Activated T-cell treated with anti-CD3 and anti-CD28 coated beads for 48 hours (primary cell): ENCODE measurements around the gene DBF4B.

ENCODE experiments used
- DNase-seq: peaks from one replicate; pipeline ENCODE4 v3.0.0-alpha.2; 2020; ENCODE audit warnings: low read depth

DBF4B gene

GRCh38 chr17:44777394-44778348, 69.2 kb downstream of the DBF4B start:
- DNase-seq = no peak

GRCh38 chr17:44778656-44779210, 70.3 kb downstream of the DBF4B start:
- DNase-seq = no peak

DNA sequence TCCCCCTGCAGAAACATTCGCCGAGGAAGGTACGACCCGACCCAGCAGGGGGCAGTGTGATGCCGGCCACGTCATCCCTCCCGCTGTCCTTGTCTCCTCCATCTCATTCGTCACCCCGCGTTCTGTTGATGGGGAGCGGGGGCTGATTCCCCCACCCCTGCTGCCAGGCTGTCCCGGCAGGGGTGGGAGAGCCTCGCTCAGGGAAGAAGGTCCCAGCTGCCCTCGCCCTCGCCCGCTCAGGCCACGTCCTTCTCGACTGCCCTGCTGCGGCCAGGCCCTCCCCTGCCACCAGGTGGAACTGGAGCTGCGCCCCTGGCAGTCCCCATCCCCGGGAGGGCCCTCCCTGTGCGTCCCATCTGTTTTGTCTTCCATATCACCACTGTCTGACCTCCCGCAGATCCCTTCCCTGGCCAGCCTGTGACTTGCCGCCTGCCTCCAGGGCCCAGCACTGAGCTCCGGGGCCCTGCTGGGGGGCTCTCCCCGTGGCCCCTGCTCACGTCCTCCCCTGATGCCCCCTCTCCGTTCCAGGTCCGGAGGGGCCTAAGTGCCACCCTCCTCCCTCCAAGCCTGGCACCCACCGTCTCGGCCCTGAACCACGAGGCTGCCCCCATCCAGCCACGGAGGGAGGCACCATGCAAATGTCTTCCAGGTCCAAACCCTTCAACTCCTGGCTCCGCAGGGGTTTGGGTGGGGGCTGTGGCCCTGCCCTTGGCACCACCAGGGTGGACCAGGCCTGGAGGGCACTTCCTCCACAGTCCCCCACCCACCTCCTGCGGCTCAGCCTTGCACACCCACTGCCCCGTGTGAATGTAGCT, 71.0 kb downstream of the DBF4B start:
- DNase-seq = peak; percentile 76

DNA sequence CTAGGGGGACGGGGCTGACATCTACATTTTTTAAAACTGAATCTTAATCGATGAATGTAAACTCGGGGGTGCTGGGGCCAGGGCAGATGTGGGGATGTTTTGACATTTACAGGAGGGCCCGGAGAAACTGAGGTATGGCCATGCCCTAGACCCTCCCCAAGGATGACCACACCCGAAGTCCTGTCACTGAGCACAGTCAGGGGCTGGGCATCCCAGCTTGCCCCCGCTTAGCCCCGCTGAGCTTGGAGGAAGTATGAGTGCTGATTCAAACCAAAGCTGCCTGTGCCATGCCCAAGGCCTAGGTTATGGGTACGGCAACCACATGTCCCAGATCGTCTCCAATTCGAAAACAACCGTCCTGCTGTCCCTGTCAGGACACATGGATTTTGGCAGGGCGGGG, 71.7 kb downstream of the DBF4B start:
- no peak for DNase-seq

DNA sequence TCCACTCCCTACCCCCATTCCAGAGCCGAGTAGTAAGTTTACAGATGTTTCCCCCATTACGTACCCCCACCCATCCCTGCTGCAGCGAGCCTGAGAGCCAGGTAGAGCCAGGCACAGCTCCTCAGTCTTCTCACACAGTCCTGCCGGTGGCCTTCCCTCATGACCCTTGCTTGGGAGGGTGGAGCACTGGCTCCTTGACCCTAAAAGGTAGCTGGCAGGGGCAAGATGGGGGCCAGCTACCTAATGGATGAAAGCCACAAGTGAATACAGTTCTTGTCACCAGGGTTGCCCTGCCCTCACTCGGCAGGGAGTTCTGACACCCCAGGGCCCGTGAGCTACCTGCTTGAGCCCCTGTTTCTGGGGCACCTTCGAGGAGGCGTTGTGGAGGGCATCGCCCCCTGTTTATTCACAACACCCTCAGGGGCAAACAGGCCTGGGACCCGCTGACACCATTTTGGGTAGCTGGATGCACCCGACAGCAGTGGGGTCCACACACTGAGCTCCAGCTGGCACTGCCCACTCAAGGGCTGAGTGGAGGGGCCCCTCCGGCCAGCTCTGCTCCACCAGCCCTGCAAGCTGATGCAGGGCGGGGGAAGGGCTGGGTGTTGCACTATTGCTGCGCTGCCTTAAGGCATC, 72.5 kb downstream of the DBF4B start:
- no peak for DNase-seq

DNA sequence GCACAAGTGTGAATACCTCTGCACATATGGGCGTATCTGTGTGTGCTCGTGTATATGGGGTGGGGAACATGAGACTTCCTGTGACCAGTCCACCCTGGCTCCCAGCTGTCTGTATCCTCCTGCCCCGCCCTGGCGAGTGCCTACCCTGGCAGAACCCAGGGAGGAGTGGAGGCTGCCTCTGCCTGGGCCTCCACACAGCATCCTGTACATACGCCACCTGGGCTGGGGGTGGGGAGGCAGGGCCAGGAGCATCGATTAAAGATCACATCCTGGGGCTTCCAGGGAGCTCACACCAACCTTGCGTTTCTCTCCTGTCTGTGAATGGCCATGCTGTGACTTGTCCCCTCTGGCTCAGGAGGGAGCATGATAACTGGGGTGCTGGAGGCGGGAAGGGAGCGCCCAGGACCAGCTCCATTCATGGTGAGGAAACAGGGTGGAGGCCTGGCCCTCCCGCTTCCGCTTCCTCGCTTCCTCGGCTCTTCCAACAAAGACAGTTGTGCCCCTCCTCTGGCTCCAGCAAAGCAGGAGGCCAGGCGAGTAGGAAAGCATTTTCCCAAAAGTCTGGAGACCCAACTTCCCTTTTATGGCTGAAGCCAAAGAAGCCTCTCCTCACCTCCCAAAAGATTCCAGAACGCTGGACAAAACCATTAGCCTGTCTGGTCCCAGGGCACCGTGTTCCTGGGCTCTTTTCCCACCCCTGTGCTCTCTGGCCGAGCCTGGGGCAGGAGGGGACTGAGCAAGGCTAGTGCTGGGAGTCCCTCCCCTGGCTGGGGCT, 73.3 kb downstream of the DBF4B start:
- DNase-seq = no peak

GRCh38 chr17:44782326-44782850, 73.9 kb downstream of the DBF4B start:
- DNase-seq = no peak

GRCh38 chr17:44785921-44786320, 77.5 kb downstream of the DBF4B start:
- DNase-seq = no peak

DNA sequence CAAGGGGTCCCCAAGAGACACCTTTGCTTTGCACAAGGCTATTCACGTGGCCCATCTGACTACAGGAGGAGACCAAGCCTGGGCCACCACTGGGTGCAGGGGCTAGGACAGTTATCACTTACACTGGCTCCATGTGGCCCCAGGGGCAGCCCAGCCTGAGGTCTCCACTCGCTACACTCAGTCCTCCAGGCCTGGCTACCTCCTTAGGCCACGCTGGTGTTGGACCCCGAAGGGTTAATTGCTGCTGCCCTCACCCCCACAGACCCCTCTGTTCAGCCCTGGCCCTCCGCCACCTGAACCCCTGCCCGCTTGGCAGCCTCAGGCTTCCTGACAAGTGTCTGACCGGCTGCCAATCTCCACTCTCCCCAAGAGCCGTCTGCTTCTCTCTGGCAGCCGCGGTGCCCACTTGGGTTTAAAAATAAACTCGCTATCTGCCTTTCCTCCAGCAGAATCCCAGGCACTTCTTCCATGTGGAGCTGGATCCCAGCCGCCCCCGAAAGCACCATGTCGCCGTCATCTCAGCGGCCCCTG, 78.2 kb downstream of the DBF4B start:
- no peak for DNase-seq

- no peak for DNase-seq
These were observed 78.9 kb downstream of the DBF4B start for GRCh38 chr17:44787271-44787940.

DNA sequence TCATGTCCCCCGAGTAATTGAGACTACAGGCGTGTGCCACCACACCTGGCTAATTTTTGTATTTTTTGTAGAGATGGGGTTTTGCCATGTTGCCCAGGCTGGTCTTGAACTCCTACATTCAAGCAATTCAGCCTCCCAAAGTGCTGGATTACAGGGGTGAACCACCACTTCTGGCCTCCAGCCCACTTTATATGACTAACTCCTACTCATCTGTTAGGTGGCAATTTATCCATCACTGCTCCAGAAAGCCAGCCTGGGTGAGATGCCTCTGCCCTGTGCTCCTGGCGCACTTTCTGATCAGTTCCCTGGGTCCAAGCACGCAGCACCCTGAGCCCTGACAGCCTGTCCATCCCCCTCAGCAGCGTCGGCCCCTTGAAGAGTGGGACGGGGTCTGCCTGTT, 79.7 kb downstream of the DBF4B start:
- no peak for DNase-seq

DNA sequence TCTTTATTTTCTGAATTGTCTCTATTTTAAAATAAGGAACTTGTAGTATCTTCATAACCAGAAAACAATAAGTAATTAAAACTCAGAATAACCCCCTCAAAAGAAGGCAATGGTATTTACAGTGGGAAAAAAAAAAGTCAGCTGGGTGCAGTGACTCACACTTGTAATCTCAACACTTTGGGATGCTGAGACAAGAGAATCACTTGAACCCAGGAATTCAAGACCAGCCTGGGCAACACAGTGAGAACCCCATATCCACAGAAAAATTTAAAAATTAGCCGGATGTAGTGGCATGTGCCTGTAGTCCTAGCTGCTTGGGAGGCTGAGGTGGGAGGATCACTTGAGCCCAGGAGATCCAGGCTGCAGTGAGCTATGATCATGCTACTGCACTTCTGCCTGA, 83.8 kb downstream of the DBF4B start:
- no peak for DNase-seq

- no peak for DNase-seq
These were observed 85.7 kb downstream of the DBF4B start for GRCh38 chr17:44793885-44794842.

GRCh38 chr17:44794851-44795413, 86.5 kb downstream of the DBF4B start:
- no peak for DNase-seq

DNA sequence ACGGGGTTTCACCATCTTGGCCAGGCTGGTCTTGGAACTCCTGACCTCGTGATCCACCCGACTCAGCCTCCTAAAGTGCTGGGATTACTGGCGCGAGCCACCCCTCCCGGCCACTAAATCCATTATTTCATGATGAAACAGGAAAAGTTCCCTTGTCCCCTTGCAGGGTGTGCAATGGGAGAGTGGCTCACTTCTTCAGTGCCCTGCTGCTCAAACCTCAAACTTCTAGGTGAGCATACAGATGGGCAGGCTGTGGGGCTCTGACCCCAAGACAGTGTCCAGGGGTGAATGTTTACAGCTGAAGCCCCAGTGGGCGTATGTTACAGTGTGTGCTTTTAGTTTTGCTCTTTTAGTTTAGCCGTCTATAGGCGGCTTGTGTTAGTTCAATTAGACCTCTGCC, 87.0 kb downstream of the DBF4B start:
- DNase-seq = no peak

DNA sequence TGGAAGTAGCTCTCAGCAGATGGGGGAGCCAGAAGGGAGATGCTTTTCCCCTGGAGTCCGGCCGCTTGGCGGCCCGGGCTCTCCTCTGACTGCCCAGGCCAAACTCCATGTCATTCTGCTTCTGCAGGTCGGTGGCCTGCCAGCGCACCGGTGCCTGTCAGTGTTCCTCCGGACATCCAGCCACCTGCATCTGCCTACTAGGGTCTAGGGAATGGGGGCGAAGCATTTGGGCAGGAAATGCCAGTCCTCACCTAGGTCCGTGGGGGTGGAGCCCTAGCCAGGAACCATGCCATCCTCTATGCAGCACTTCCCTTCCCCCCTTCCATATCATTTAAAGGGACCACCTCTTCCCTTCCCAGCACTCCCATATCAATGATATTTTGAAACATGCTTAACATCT, 87.5 kb downstream of the DBF4B start:
- no peak for DNase-seq

- no peak for DNase-seq
These were observed 88.3 kb downstream of the DBF4B start for GRCh38 chr17:44796731-44797130.

DNA sequence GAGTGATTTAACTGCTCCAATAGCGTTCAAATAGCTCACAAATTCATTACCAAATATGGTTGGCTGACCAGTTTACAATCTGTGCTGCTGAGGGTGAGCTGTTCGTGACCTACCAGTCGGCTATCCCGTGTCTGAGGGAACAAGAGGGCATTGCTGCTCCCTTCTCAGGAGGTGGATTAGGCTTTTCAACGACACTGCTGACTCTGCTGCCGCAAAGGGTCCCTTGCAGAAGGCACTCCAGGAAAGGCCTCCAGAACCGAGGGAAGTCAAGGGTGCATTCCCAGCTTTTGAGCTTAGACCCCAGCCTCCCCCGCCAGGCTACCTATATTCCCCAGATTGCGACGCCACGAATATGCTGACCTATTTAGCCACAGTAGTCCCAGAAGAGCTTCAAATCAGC, 89.3 kb downstream of the DBF4B start:
- no peak for DNase-seq

GRCh38 chr17:44798356-44798755, 89.9 kb downstream of the DBF4B start:
- no peak for DNase-seq
